CD8-positive, alpha-beta memory T cell (primary cell): ENCODE measurements around the gene NR0B2. TPM values are rescaled to one million over a fixed set of nuclear protein-coding genes. Genes with fewer than 3 reads are reported as not detected.

Experiments used
- CTCF ChIA-PET: fragments of 350-600 bp; sonication (Branson Sonifier 250); formaldehyde crosslinking; loops from one replicate; lab custom pipeline; 2021; ENCODE audit warnings: antibody characterized with exemption; lab: Charles Lee
- POLR2A ChIA-PET: fragments of 350-600 bp; sonication (Branson Sonifier 250); formaldehyde crosslinking; loops from one replicate; lab custom pipeline; 2021; ENCODE audit warnings: antibody characterized with exemption; lab: Charles Lee
- DNase-seq, 5 donors: peaks; one replicate each; pipeline versions ENCODE4 v3.0.0 to v3.0.0-alpha.2; 2020 to 2022; ENCODE audit warnings: mixed read lengths in 1 of 5
- H3K27ac ChIP-seq: one replicate; pipeline ENCODE4 v1.7.0; 2013; ENCODE audit warnings: low read depth, mild to moderate bottlenecking, low read length, moderate library complexity
- H3K27me3 ChIP-seq: 2 replicates; pipeline ENCODE4 v1.7.0; 2013; ENCODE audit warnings: low read length, mild to moderate bottlenecking; ENCODE audit not compliant: insufficient read depth, poor library complexity, severe bottlenecking
- H3K36me3 ChIP-seq: 2 replicates; pipeline ENCODE4 v1.7.0; 2013; ENCODE audit warnings: mild to moderate bottlenecking, low read length, moderate library complexity; ENCODE audit not compliant: insufficient read depth
- H3K4me1 ChIP-seq: 2 replicates; pipeline ENCODE4 v1.7.0; 2013; ENCODE audit warnings: mild to moderate bottlenecking, low read length, moderate library complexity; ENCODE audit not compliant: insufficient read depth
- H3K4me3 ChIP-seq: 2 replicates; pipeline ENCODE4 v1.7.0; 2013; ENCODE audit warnings: mild to moderate bottlenecking, low read length
- H3K9me3 ChIP-seq: 2 replicates; pipeline ENCODE4 v1.7.0; 2013; ENCODE audit warnings: mild to moderate bottlenecking, low read length
- H3K27ac Mint-ChIP-seq, 8 donors: one replicate each; pipeline ENCODE4 v1.8.0; 2020 to 2021; ENCODE audit warnings: mixed read lengths in 8 of 8, mild to moderate bottlenecking in 6 of 8, inconsistent platforms in 3 of 8, moderate library complexity in 3 of 8
- H3K27me3 Mint-ChIP-seq, 2 donors: one replicate each; pipeline ENCODE4 v1.8.0; 2020 to 2021; ENCODE audit warnings: mixed read lengths in 2 of 2, mild to moderate bottlenecking in 1 of 2, moderate library complexity in 1 of 2
- H3K36me3 Mint-ChIP-seq, 3 donors: one replicate each; pipeline ENCODE4 v1.8.0; 2020 to 2021; ENCODE audit warnings: mixed read lengths in 3 of 3, inconsistent platforms in 1 of 3, mild to moderate bottlenecking in 1 of 3
- H3K4me1 Mint-ChIP-seq, 3 donors: one replicate each; pipeline ENCODE4 v1.8.0; 2020 to 2021; ENCODE audit warnings: mixed read lengths in 3 of 3, inconsistent platforms in 1 of 3, mild to moderate bottlenecking in 1 of 3
- H3K4me3 Mint-ChIP-seq, 7 donors: one replicate each; pipeline ENCODE4 v1.8.0; 2020 to 2021; ENCODE audit warnings: mixed read lengths in 7 of 7, mild to moderate bottlenecking in 6 of 7, moderate library complexity in 4 of 7, inconsistent platforms in 2 of 7
- H3K9me3 Mint-ChIP-seq, 5 donors: one replicate each; pipeline ENCODE4 v1.8.0; 2020 to 2022; ENCODE audit warnings: mixed read lengths in 5 of 5, mild to moderate bottlenecking in 3 of 5, moderate library complexity in 2 of 5, inconsistent platforms in 1 of 5
- polyA plus RNA-seq: library from polyadenylated mRNA; unstranded; fragments of 300-500 nt; fragmentation: Illumina TruSeq; gene quantifications from one replicate; pipeline ENCODE4 v1.2.3, GENCODE V29; 2021
- total RNA-seq, 2 experiments: library from RNA; stranded (reverse); gene quantifications; one replicate each; pipeline ENCODE4 v1.2.3, GENCODE V29; 2021

The NR0B2 gene
- total and polyA plus RNA-seq, 3 experiments from 2014 or later = not detected

DNA sequence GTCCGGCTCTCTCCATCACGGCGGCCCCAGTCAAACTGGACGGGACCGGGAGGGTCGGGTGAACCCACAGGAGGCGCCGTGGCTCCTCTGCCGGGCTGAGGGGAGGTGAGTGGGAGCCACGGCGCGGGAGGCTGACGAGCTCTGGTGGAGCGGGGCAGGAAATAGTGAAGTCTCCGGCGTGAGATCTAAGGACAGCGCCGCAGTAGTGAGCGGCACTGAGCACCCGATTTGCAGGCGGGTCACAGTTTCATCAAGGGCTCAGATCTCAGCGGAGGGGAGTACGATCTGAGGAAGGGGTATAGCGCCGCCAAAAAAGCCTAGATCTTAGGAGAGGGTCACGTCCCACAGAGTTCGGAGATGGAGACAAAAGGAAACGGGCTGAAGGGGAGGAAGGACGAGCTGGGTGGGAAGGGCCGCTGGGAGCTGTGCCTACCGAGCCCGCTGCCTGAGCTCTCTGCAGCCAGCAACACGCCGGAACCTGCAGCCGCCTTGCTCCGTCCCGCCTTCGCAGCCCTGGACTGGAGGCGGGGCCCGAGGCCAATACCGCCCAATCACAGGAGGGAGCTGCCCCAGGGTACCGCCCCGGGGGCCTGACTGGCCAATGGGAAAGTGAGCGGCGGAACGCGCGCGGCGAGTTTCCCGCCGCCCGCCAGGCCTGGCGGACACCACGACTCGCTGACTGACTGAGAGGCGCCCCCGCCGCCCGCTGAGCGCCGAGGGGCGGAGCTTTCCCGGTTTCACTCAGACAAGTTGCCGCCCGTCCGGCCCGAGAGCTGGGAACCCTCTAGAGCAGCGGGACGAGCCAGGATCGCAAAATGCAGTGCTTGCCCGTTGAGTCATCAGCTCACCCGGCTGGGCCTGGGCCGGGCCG lies 48.9 kb downstream of the NR0B2 start:
- POLR2A ChIA-PET = interaction anchor here (0.9 to 2.5 kb wide), 12 partner anchors 9 to 364 kb away, joined by 3 to 16 read pairs (median 4); partner anchors contain the start of genes GPATCH3, GPN2 and PIGV
- Mint-ChIP-seq H3K4me3 (peak overlapping the region; percentile 88 to 97 (median 93)), H3K4me1 (peaks cover 14 to 28% (median 27%) of the 10 kb centered on the region in 3 donors), H3K9me3 (no peaks in the 10 kb centered on the region), H3K27ac (peak overlapping the region; percentile 73 to 98 (median 92)), H3K27me3 (no peaks in the 10 kb centered on the region), H3K36me3 (no peaks in the 10 kb centered on the region)
- no peaks in the 10 kb centered on the region for H3K27me3 ChIP-seq
- peak overlapping the region; percentile 97 for H3K4me3 ChIP-seq
- H3K9me3 ChIP-seq = no peaks in the 10 kb centered on the region
- peaks cover 11% of the 10 kb centered on the region for H3K4me1 ChIP-seq
- H3K27ac ChIP-seq = peak overlapping the region; percentile 83
- CTCF ChIA-PET = interaction anchor here (0.7 to 4.7 kb wide), 24 partner anchors 7 to 393 kb away, joined by 3 to 19 read pairs (median 5); partner anchors contain the start of genes GPN2, HMGN2 and PIGV
- H3K36me3 ChIP-seq = no peaks in the 10 kb centered on the region
- peak; percentile 91 to 95 (median 94) for DNase-seq

DNA sequence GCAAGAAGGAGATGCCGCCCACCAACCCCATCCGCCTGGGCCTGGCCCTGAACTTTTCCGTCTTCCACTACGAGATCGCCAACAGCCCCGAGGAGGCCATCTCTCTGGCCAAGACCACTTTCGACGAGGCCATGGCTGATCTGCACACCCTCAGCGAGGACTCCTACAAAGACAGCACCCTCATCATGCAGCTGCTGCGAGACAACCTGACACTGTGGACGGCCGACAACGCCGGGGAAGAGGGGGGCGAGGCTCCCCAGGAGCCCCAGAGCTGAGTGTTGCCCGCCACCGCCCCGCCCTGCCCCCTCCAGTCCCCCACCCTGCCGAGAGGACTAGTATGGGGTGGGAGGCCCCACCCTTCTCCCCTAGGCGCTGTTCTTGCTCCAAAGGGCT lies 50.1 kb downstream of the NR0B2 start:
- CTCF ChIA-PET = interaction anchor here (0.9 to 2.9 kb wide), 2 partner anchors 20 to 43 kb away, joined by 3 to 9 read pairs; no protein-coding TSS in a partner anchor
- DNase-seq = no peak
- Histone ChIP-seq H3K4me1 (peaks cover 11% of the 10 kb centered on the region), H3K27ac (no peak overlapping the region), H3K4me3 (no peak overlapping the region), H3K27me3 (no peaks in the 10 kb centered on the region), H3K36me3 (no peaks in the 10 kb centered on the region), H3K9me3 (no peaks in the 10 kb centered on the region)
- H3K9me3 Mint-ChIP-seq = no peaks in the 10 kb centered on the region
- no peaks in the 10 kb centered on the region for H3K27me3 Mint-ChIP-seq
- H3K27ac Mint-ChIP-seq = peak overlapping the region in 2 of 8 donors; percentile 17 to 46
- H3K4me3 Mint-ChIP-seq = peak overlapping the region in 5 of 7 donors; percentile 79 to 96 (median 92)
- no peaks in the 10 kb centered on the region for H3K36me3 Mint-ChIP-seq
- POLR2A ChIA-PET = no interaction called here
- peaks cover 14 to 28% (median 27%) of the 10 kb centered on the region in 3 donors for H3K4me1 Mint-ChIP-seq

DNA sequence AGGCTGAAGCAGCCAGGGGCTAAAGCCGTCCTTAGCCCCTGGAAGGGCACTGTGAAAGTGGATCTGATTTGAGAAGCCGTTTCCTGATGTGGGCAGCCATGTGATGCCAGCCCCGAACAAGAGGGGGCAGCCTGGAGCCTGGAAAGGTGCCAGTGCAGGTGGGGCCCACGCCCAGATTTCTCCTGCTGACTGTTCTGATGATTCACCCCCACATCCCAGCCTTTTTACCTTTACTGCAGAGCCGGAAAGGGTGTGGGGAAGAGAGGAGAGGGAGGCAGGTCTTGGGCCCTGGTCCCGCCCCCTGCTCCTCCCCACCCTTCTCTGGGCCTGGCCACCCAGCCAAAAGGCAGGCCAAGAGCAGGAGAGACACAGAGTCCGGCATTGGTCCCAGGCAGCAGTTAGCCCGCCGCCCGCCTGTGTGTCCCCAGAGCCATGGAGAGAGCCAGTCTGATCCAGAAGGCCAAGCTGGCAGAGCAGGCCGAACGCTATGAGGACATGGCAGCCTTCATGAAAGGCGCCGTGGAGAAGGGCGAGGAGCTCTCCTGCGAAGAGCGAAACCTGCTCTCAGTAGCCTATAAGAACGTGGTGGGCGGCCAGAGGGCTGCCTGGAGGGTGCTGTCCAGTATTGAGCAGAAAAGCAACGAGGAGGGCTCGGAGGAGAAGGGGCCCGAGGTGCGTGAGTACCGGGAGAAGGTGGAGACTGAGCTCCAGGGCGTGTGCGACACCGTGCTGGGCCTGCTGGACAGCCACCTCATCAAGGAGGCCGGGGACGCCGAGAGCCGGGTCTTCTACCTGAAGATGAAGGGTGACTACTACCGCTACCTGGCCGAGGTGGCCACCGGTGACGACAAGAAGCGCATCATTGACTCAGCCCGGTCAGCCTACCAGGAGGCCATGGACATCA lies 50.7 kb downstream of the NR0B2 start, which contains the start of gene SFN:
Gene SFN, plus strand, starts transcription at position 369 of the 904 bp plus-strand sequence. Its CDS starts 64 bp downstream, at position 433.
- peak within 1 kb of the TSS; percentile 37 to 98 (median 75) for H3K27ac Mint-ChIP-seq
- Histone ChIP-seq H3K4me1 (peaks cover 11% of the 10 kb centered on the region), H3K9me3 (no peaks in the 10 kb centered on the region), H3K4me3 (no peak within 1 kb of the TSS), H3K36me3 (no peaks in the 10 kb centered on the region), H3K27me3 (no peaks in the 10 kb centered on the region), H3K27ac (no peak within 1 kb of the TSS)
- peak in 2 of 5 donors; percentile 22 to 57 for DNase-seq
- H3K4me3 Mint-ChIP-seq = peak within 1 kb of the TSS; percentile 79 to 96 (median 92)
- no peaks in the 10 kb centered on the region for H3K27me3 Mint-ChIP-seq
- no peaks in the 10 kb centered on the region for H3K9me3 Mint-ChIP-seq
- POLR2A ChIA-PET = no interaction called here
- peaks cover 0 to 3% (median 0%) of the 10 kb centered on the region in 3 donors for H3K36me3 Mint-ChIP-seq
- CTCF ChIA-PET = interaction anchor here (0.8 to 2.1 kb wide), 3 partner anchors 18 to 42 kb away, joined by 3 to 6 read pairs (median 3); no protein-coding TSS in a partner anchor
- H3K4me1 Mint-ChIP-seq = peaks cover 14 to 28% (median 27%) of the 10 kb centered on the region in 3 donors

GRCh38 chr1:26861889-26862378 lies 51.8 kb downstream of the NR0B2 start:
- Histone ChIP-seq H3K4me3 (no peak overlapping the region), H3K36me3 (no peaks in the 10 kb centered on the region), H3K27ac (no peak overlapping the region), H3K9me3 (no peaks in the 10 kb centered on the region), H3K27me3 (no peaks in the 10 kb centered on the region), H3K4me1 (peaks cover 11% of the 10 kb centered on the region)
- H3K27ac Mint-ChIP-seq = peak overlapping the region in 5 of 8 donors; percentile 17 to 77 (median 50)
- DNase-seq = no peak
- H3K27me3 Mint-ChIP-seq = no peaks in the 10 kb centered on the region
- H3K4me1 Mint-ChIP-seq = peaks cover 14 to 28% (median 27%) of the 10 kb centered on the region in 3 donors
- CTCF ChIA-PET = interaction anchor here (0.8 to 2.1 kb wide), 3 partner anchors 17 to 41 kb away, joined by 3 to 6 read pairs (median 3); no protein-coding TSS in a partner anchor
- peak overlapping the region in 1 of 7 donors; percentile 54 for H3K4me3 Mint-ChIP-seq
- H3K36me3 Mint-ChIP-seq = peaks cover 0 to 12% (median 0%) of the 10 kb centered on the region in 3 donors
- H3K9me3 Mint-ChIP-seq = no peaks in the 10 kb centered on the region
- POLR2A ChIA-PET = no interaction called here

Other genes starting within 250 kb of the NR0B2 start
- 10 to 100 TPM; 88.4 to 90.9 TPM for gene ARID1A, start 218.0 kb downstream of the NR0B2 start, total RNA-seq
- gene ARID1A, start 218.0 kb downstream of the NR0B2 start, polyA plus RNA-seq = 31.6 TPM
- gene PIGV, start 126.0 kb downstream of the NR0B2 start, total RNA-seq = 10 to 100 TPM; 23.6 to 24.9 TPM
- gene PIGV, start 126.0 kb downstream of the NR0B2 start, polyA plus RNA-seq = 19.1 TPM
- 10 to 100 TPM; 61.5 to 66.0 TPM for gene ZDHHC18, start 87.3 kb downstream of the NR0B2 start, total RNA-seq
- 21.7 TPM for gene ZDHHC18, start 87.3 kb downstream of the NR0B2 start, polyA plus RNA-seq
- gene SFN, start 50.8 kb downstream of the NR0B2 start, total RNA-seq = under 1 TPM in 1 of 2 experiments, not detected in 1; 0.37 TPM
- gene SFN, start 50.8 kb downstream of the NR0B2 start, polyA plus RNA-seq = not detected
- gene GPN2, start 23.7 kb downstream of the NR0B2 start, total RNA-seq = 10 to 100 TPM; 60.2 to 69.9 TPM
- 18.8 TPM for gene GPN2, start 23.7 kb downstream of the NR0B2 start, polyA plus RNA-seq
- 10 to 100 TPM; 20.0 to 21.3 TPM for gene GPATCH3, start 13.5 kb downstream of the NR0B2 start, total RNA-seq
- gene GPATCH3, start 13.5 kb downstream of the NR0B2 start, polyA plus RNA-seq = 15.2 TPM
- 100 to 1,000 TPM; 167 to 168 TPM for gene NUDC, start 7.8 kb upstream of the NR0B2 start, total RNA-seq
- 122 TPM for gene NUDC, start 7.8 kb upstream of the NR0B2 start, polyA plus RNA-seq
- gene KDF1, start 46.5 kb upstream of the NR0B2 start, total RNA-seq = under 1 TPM; 0.24 to 0.39 TPM
- gene KDF1, start 46.5 kb upstream of the NR0B2 start, polyA plus RNA-seq = 4.6 TPM
- gene TRNP1, start 79.7 kb upstream of the NR0B2 start, total RNA-seq = 1 to 10 TPM in 1 of 2 experiments, under 1 TPM in 1; 0.73 to 1.2 TPM
- gene TRNP1, start 79.7 kb upstream of the NR0B2 start, polyA plus RNA-seq = not detected
- gene TENT5B, start 98.9 kb upstream of the NR0B2 start, total RNA-seq = not detected
- gene TENT5B, start 98.9 kb upstream of the NR0B2 start, polyA plus RNA-seq = not detected
- 10 to 100 TPM; 23.9 to 24.8 TPM for gene SLC9A1, start 241.2 kb upstream of the NR0B2 start, total RNA-seq
- gene SLC9A1, start 241.2 kb upstream of the NR0B2 start, polyA plus RNA-seq = 15.3 TPM